HepG2 (cell line): Measurements from ENCODE around the gene ZFAND2B. TPM values are rescaled to one million over a fixed set of nuclear protein-coding genes. Genes with fewer than 3 reads are reported as not detected.

Experiments
- ATM ChIP-seq: fragments of 450-650 bp; IDR thresholded peaks from 2 replicates; pipeline ENCODE4 v1.7.1; 2017; ENCODE audit warnings: mild to moderate bottlenecking, borderline replicate concordance
- SMARCE1 ChIP-seq: fragments of 450-650 bp; IDR thresholded peaks from 2 replicates; pipeline ENCODE4 v1.6.1; 2017; ENCODE audit warnings: borderline replicate concordance
- ZBTB7A ChIP-seq: sonication (generic); formaldehyde crosslinking; IDR thresholded peaks from 2 replicates; pipeline ENCODE4 v1.8.0; 2022; ENCODE audit warnings: mild to moderate bottlenecking, missing genetic modification reagents
- ZFP36L2 ChIP-seq: sonication (generic); formaldehyde crosslinking; IDR thresholded peaks from 2 replicates; pipeline ENCODE4 v1.4.0; 2020; ENCODE audit warnings: missing genetic modification reagents
- ZFP90 ChIP-seq: sonication (generic); formaldehyde crosslinking; IDR thresholded peaks from 2 replicates; pipeline ENCODE4 v1.8.0; 2022; ENCODE audit warnings: missing genetic modification reagents, mild to moderate bottlenecking, inconsistent platforms, borderline replicate concordance
- ZNF124 ChIP-seq: sonication (generic); formaldehyde crosslinking; IDR thresholded peaks from 2 replicates; pipeline ENCODE4 v1.4.0; 2020; ENCODE audit warnings: missing genetic modification reagents
- ZNF205 ChIP-seq: IDR thresholded peaks from 2 replicates; pipeline ENCODE4 v1.6.1; 2018; ENCODE audit warnings: missing biosample characterization, missing genetic modification reagents
- ZNF256 ChIP-seq: sonication (generic); formaldehyde crosslinking; conservative IDR thresholded peaks from 2 replicates; pipeline ENCODE4 v1.4.0; 2020; ENCODE audit warnings: missing genetic modification reagents
- ZNF33A ChIP-seq: sonication (generic); formaldehyde crosslinking; IDR thresholded peaks from 2 replicates; pipeline ENCODE4 v1.5.1; 2020; ENCODE audit warnings: missing genetic modification reagents, mild to moderate bottlenecking, moderate library complexity, borderline replicate concordance
- ZNF550 ChIP-seq: sonication (generic); formaldehyde crosslinking; IDR thresholded peaks from 2 replicates; pipeline ENCODE4 v1.4.0; 2020; ENCODE audit warnings: mild to moderate bottlenecking, missing genetic modification reagents, borderline replicate concordance
- ZNF570 ChIP-seq: sonication (generic); formaldehyde crosslinking; IDR thresholded peaks from 2 replicates; pipeline ENCODE4 v1.4.0; 2020; ENCODE audit warnings: mild to moderate bottlenecking, missing genetic modification reagents, borderline replicate concordance
- ZNF83 ChIP-seq: sonication (generic); formaldehyde crosslinking; IDR thresholded peaks from 2 replicates; pipeline ENCODE4 v1.4.0; 2020; ENCODE audit warnings: missing genetic modification reagents, mild to moderate bottlenecking, borderline replicate concordance
- ZNF841 ChIP-seq: sonication (generic); formaldehyde crosslinking; IDR thresholded peaks from 2 replicates; pipeline ENCODE4 v1.8.1; 2023; ENCODE audit warnings: missing genetic modification reagents, borderline replicate concordance
- polyA plus RNA-seq, 8 experiments: library from polyadenylated mRNA; depleted of rRNA in 3 of 8; stranded (reverse) in 7 of 8; unstranded in 1 of 8; fragments of >200 nt; fragmentation: Illumina TruSeq in 4 of 8; extraction: Trizol in 4 of 8; gene quantifications; 2 replicates each; pipeline versions ENCODE4 v1.2.1 to v1.2.3, GENCODE V29; 2011 to 2016; ENCODE audit warnings: low read depth in 4 of 8, missing spikeins in 1 of 8, mixed read lengths in 1 of 8; ENCODE audit not compliant: insufficient read depth in 1 of 8
- total RNA-seq, 5 experiments: library from RNA; depleted of rRNA; stranded (reverse); fragments of >200 nt; fragmentation: Illumina TruSeq; extraction: Trizol; gene quantifications; 2 replicates each; pipeline ENCODE4 v1.2.3, GENCODE V29; 2016; ENCODE audit warnings: low read depth in 1 of 5
- TF ChIP-seq, protein P1 (sequence below): sonication (generic); formaldehyde crosslinking; IDR thresholded peaks from 2 replicates; pipeline ENCODE4 v1.4.0; 2020; ENCODE audit warnings: missing genetic modification reagents
- TF ChIP-seq, protein P2 (sequence below): IDR thresholded peaks from 2 replicates; pipeline ENCODE4 v1.6.1; 2012; ENCODE audit warnings: low read length, improper control_type of control experiment
- TF ChIP-seq, protein P3 (sequence below): sonication (generic); formaldehyde crosslinking; IDR thresholded peaks from 2 replicates; pipeline ENCODE4 v1.4.0; 2020; ENCODE audit warnings: missing genetic modification reagents
- TF ChIP-seq, protein P4 (sequence below): sonication (generic); formaldehyde crosslinking; IDR thresholded peaks from 2 replicates; pipeline ENCODE4 v1.5.1; 2020; ENCODE audit warnings: mild to moderate bottlenecking, missing genetic modification reagents, moderate library complexity

The ZFAND2B gene
- total and polyA plus RNA-seq, 2 of the 13 experiments (the other 11 are each of a cell fraction or from before 2014, with no cell fraction given): 53.3 to 115 TPM

DNA sequence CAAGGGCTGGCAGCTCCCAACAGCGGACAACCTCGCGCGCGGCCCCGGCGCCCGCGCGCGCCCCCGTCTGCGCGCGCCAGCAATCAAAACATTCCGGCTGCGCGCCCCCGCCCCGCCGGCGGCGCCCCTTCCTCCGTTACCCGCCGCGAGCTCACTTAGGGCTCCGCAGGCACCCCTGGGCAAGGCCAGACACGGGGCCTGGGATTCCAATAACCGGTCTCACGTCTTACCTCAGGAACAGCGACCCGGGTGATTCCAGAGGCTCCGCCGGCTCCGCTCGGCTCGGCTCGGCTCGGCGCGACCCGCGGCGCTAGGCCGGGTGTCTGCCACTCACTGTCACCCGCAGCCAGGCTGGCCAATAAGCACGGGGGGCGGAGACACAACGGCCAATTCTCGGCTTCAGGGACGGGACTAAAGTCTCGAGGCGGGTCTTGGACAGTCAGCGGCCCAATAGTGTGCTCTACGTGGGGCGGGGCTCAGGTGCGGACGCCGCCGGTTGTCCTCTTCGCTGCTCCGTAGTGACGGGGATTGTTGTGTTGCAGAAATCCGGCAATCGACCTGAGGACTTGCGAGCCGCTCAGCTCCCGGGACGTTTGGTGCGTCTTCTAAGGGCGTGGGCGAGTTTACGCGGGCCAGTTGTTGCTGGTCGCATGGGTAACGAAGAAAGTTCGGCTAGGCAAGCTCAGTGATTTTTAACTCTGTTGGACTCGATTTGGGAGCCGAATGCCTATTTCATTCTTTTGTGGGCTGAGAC lies 22.9 kb downstream of the ZFAND2B start, which contains the start of the genes ANKZF1 and ATG9A (continued):
- TF ChIP-seq ZNF256 (CRISPR knock-in tag) (no peak; the same call in 1 of the 2 replicates), ZNF841 (no peak), ATM (no peak), ZBTB7A (CRISPR knock-in tag) (no peak), ZNF33A (CRISPR knock-in tag) (peak; percentile 83; the same call in 1 of the 2 replicates), ZNF570 (CRISPR knock-in tag) (no peak), ZNF205 (CRISPR knock-in tag) (no peak), SMARCE1 (no peak), ZFP90 (CRISPR knock-in tag) (peak; percentile 95; the same call in 1 of the 2 replicates), ZNF83 (CRISPR knock-in tag) (no peak), ZFP36L2 (CRISPR knock-in tag) (no peak), ZNF124 (CRISPR knock-in tag) (peak; percentile 67; the same call in 1 of the 2 replicates), ZNF550 (CRISPR knock-in tag) (no peak)
- TF ChIP-seq, protein P1, sequence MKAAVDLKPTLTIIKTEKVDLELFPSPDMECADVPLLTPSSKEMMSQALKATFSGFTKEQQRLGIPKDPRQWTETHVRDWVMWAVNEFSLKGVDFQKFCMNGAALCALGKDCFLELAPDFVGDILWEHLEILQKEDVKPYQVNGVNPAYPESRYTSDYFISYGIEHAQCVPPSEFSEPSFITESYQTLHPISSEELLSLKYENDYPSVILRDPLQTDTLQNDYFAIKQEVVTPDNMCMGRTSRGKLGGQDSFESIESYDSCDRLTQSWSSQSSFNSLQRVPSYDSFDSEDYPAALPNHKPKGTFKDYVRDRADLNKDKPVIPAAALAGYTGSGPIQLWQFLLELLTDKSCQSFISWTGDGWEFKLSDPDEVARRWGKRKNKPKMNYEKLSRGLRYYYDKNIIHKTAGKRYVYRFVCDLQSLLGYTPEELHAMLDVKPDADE (CRISPR knock-in tag): 0 out of 2 replicates have a peak, but pooled peaks have one; percentile 24
- TF ChIP-seq, protein P2, sequence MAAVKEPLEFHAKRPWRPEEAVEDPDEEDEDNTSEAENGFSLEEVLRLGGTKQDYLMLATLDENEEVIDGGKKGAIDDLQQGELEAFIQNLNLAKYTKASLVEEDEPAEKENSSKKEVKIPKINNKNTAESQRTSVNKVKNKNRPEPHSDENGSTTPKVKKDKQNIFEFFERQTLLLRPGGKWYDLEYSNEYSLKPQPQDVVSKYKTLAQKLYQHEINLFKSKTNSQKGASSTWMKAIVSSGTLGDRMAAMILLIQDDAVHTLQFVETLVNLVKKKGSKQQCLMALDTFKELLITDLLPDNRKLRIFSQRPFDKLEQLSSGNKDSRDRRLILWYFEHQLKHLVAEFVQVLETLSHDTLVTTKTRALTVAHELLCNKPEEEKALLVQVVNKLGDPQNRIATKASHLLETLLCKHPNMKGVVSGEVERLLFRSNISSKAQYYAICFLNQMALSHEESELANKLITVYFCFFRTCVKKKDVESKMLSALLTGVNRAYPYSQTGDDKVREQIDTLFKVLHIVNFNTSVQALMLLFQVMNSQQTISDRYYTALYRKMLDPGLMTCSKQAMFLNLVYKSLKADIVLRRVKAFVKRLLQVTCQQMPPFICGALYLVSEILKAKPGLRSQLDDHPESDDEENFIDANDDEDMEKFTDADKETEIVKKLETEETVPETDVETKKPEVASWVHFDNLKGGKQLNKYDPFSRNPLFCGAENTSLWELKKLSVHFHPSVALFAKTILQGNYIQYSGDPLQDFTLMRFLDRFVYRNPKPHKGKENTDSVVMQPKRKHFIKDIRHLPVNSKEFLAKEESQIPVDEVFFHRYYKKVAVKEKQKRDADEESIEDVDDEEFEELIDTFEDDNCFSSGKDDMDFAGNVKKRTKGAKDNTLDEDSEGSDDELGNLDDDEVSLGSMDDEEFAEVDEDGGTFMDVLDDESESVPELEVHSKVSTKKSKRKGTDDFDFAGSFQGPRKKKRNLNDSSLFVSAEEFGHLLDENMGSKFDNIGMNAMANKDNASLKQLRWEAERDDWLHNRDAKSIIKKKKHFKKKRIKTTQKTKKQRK: peak; percentile 73; the same call in 1 of the 2 replicates
- TF ChIP-seq, protein P3, sequence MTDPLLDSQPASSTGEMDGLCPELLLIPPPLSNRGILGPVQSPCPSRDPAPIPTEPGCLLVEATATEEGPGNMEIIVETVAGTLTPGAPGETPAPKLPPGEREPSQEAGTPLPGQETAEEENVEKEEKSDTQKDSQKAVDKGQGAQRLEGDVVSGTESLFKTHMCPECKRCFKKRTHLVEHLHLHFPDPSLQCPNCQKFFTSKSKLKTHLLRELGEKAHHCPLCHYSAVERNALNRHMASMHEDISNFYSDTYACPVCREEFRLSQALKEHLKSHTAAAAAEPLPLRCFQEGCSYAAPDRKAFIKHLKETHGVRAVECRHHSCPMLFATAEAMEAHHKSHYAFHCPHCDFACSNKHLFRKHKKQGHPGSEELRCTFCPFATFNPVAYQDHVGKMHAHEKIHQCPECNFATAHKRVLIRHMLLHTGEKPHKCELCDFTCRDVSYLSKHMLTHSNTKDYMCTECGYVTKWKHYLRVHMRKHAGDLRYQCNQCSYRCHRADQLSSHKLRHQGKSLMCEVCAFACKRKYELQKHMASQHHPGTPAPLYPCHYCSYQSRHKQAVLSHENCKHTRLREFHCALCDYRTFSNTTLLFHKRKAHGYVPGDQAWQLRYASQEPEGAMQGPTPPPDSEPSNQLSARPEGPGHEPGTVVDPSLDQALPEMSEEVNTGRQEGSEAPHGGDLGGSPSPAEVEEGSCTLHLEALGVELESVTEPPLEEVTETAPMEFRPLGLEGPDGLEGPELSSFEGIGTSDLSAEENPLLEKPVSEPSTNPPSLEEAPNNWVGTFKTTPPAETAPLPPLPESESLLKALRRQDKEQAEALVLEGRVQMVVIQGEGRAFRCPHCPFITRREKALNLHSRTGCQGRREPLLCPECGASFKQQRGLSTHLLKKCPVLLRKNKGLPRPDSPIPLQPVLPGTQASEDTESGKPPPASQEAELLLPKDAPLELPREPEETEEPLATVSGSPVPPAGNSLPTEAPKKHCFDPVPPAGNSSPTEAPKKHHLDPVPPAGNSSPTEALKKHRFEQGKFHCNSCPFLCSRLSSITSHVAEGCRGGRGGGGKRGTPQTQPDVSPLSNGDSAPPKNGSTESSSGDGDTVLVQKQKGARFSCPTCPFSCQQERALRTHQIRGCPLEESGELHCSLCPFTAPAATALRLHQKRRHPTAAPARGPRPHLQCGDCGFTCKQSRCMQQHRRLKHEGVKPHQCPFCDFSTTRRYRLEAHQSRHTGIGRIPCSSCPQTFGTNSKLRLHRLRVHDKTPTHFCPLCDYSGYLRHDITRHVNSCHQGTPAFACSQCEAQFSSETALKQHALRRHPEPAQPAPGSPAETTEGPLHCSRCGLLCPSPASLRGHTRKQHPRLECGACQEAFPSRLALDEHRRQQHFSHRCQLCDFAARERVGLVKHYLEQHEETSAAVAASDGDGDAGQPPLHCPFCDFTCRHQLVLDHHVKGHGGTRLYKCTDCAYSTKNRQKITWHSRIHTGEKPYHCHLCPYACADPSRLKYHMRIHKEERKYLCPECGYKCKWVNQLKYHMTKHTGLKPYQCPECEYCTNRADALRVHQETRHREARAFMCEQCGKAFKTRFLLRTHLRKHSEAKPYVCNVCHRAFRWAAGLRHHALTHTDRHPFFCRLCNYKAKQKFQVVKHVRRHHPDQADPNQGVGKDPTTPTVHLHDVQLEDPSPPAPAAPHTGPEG (CRISPR knock-in tag): peak; percentile 76; the same call in 1 of the 2 replicates
- TF ChIP-seq, protein P4, sequence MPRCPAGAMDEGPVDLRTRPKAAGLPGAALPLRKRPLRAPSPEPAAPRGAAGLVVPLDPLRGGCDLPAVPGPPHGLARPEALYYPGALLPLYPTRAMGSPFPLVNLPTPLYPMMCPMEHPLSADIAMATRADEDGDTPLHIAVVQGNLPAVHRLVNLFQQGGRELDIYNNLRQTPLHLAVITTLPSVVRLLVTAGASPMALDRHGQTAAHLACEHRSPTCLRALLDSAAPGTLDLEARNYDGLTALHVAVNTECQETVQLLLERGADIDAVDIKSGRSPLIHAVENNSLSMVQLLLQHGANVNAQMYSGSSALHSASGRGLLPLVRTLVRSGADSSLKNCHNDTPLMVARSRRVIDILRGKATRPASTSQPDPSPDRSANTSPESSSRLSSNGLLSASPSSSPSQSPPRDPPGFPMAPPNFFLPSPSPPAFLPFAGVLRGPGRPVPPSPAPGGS (CRISPR knock-in tag): peak; percentile 83
